ENCODE measurements around the gene ARPC5.

ARPC5 gene

GRCh38 chr1:183651612-183652011 lies 16.0 kb upstream of the ARPC5 start (continued):
- TF ChIP-seq POU6F1 (CRISPR knock-in tag; IDR thresholded peaks at IDR 0.05; ENCODE audit: borderline replicate concordance, low read depth) (no peak), ZNF565 (CRISPR knock-in tag; conservative IDR thresholded peaks at IDR 0.05; ENCODE audit: low read depth) (no peak), ZC3H10 (CRISPR knock-in tag; IDR thresholded peaks at IDR 0.05) (no peak), BACH2 (CRISPR knock-in tag; IDR thresholded peaks at IDR 0.05; ENCODE audit: borderline replicate concordance) (no peak), ARNTL (CRISPR knock-in tag; IDR thresholded peaks at IDR 0.05; ENCODE audit: borderline replicate concordance, low read depth) (no peak), OSR1 (CRISPR knock-in tag; IDR thresholded peaks at IDR 0.05) (no peak), RARB (CRISPR knock-in tag; IDR thresholded peaks at IDR 0.05) (no peak)

GRCh38 chr1:183648042-183648441 lies 12.5 kb upstream of the ARPC5 start:
- no peak for ATAC-seq
- TF ChIP-seq, protein P1, sequence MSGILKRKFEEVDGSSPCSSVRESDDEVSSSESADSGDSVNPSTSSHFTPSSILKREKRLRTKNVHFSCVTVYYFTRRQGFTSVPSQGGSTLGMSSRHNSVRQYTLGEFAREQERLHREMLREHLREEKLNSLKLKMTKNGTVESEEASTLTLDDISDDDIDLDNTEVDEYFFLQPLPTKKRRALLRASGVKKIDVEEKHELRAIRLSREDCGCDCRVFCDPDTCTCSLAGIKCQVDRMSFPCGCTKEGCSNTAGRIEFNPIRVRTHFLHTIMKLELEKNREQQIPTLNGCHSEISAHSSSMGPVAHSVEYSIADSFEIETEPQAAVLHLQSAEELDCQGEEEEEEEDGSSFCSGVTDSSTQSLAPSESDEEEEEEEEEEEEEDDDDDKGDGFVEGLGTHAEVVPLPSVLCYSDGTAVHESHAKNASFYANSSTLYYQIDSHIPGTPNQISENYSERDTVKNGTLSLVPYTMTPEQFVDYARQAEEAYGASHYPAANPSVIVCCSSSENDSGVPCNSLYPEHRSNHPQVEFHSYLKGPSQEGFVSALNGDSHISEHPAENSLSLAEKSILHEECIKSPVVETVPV (CRISPR knock-in tag; IDR thresholded peaks at IDR 0.05) = no peak
- TF ChIP-seq POU6F1 (CRISPR knock-in tag; IDR thresholded peaks at IDR 0.05; ENCODE audit: borderline replicate concordance, low read depth) (no peak), CSDC2 (CRISPR knock-in tag; IDR thresholded peaks at IDR 0.05) (no peak), ZNF8 (CRISPR knock-in tag; IDR thresholded peaks at IDR 0.05) (no peak), TOX (CRISPR knock-in tag; IDR thresholded peaks at IDR 0.05; ENCODE audit: borderline replicate concordance) (no peak), PATZ1 (CRISPR knock-in tag; IDR thresholded peaks at IDR 0.05; ENCODE audit: borderline replicate concordance) (no peak), OSR1 (CRISPR knock-in tag; IDR thresholded peaks at IDR 0.05) (no peak), ISL1 (CRISPR knock-in tag; IDR thresholded peaks at IDR 0.05) (no peak), TSHZ2 (CRISPR knock-in tag; IDR thresholded peaks at IDR 0.05) (no peak), SNAI2 (CRISPR knock-in tag; IDR thresholded peaks at IDR 0.05) (no peak), TCF4 (CRISPR knock-in tag; IDR thresholded peaks at IDR 0.05; ENCODE audit: borderline replicate concordance) (no peak), PPARA (CRISPR knock-in tag; IDR thresholded peaks at IDR 0.05; ENCODE audit: borderline replicate concordance) (no peak)

DNA sequence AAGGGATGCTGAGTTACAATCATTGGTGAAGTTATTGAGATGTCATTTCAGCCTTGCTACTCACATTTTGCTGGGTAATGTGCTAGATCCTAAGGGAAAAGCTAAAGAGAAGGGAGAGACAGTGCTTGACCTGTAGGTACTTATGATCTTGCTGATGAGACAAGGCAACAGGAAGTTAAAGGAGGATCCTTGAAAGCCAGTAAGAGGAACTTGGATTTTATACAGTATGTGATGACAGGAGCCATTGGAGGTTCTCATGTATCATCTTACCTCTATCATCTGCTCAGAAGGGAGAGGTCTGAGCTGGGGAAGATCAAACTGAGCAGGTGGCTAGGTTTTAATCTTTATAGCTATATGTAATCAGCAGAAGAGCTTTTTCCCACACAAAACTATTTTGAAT lies 11.2 kb upstream of the ARPC5 start:
- no peak for TF ChIP-seq TCF4 (CRISPR knock-in tag; IDR thresholded peaks at IDR 0.05; ENCODE audit: borderline replicate concordance)
- no peak for TF ChIP-seq ISL1 (CRISPR knock-in tag; IDR thresholded peaks at IDR 0.05)
- no peak for TF ChIP-seq PPARA (CRISPR knock-in tag; IDR thresholded peaks at IDR 0.05; ENCODE audit: borderline replicate concordance)
- TF ChIP-seq ESRRG (CRISPR knock-in tag; IDR thresholded peaks at IDR 0.05) = no peak
- TF ChIP-seq ZNF8 (CRISPR knock-in tag; IDR thresholded peaks at IDR 0.05) = no peak
- no peak for TF ChIP-seq ZNF565 (CRISPR knock-in tag; conservative IDR thresholded peaks at IDR 0.05; ENCODE audit: low read depth)
- TF ChIP-seq GLIS3 (CRISPR knock-in tag; IDR thresholded peaks at IDR 0.05) = no peak
- TF ChIP-seq ZC3H10 (CRISPR knock-in tag; IDR thresholded peaks at IDR 0.05) = no peak
- TF ChIP-seq PATZ1 (CRISPR knock-in tag; IDR thresholded peaks at IDR 0.05; ENCODE audit: borderline replicate concordance) = no peak
- TF ChIP-seq TOX (CRISPR knock-in tag; IDR thresholded peaks at IDR 0.05; ENCODE audit: borderline replicate concordance) = no peak
- no peak for TF ChIP-seq ZFP30 (CRISPR knock-in tag; IDR thresholded peaks at IDR 0.05)
- TF ChIP-seq, protein P2, sequence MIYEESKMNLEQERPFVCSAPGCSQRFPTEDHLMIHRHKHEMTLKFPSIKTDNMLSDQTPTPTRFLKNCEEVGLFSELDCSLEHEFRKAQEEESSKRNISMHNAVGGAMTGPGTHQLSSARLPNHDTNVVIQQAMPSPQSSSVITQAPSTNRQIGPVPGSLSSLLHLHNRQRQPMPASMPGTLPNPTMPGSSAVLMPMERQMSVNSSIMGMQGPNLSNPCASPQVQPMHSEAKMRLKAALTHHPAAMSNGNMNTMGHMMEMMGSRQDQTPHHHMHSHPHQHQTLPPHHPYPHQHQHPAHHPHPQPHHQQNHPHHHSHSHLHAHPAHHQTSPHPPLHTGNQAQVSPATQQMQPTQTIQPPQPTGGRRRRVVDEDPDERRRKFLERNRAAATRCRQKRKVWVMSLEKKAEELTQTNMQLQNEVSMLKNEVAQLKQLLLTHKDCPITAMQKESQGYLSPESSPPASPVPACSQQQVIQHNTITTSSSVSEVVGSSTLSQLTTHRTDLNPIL (CRISPR knock-in tag; IDR thresholded peaks at IDR 0.05; ENCODE audit: low read depth) = no peak
- no peak for TF ChIP-seq OSR1 (CRISPR knock-in tag; IDR thresholded peaks at IDR 0.05)
- no peak for TF ChIP-seq BACH2 (CRISPR knock-in tag; IDR thresholded peaks at IDR 0.05; ENCODE audit: borderline replicate concordance)
- no peak for TF ChIP-seq ZFP3 (CRISPR knock-in tag; IDR thresholded peaks at IDR 0.05)
- TF ChIP-seq, protein P1 (CRISPR knock-in tag; IDR thresholded peaks at IDR 0.05) = no peak
- TF ChIP-seq SNAI2 (CRISPR knock-in tag; IDR thresholded peaks at IDR 0.05) = no peak
- no peak for TF ChIP-seq CSDC2 (CRISPR knock-in tag; IDR thresholded peaks at IDR 0.05)
- no peak for TF ChIP-seq ARNTL (CRISPR knock-in tag; IDR thresholded peaks at IDR 0.05; ENCODE audit: borderline replicate concordance, low read depth)

More for the DNA sequence above, 11.2 kb upstream of the ARPC5 start:
- no peak for ATAC-seq

All from SK-N-SH treated with all-trans-retinoic acid at 6 μM for 48 hours (cell line).